HG03460 (cell line): Measurements from ENCODE around the gene BAIAP2.
"Not testable (repeated sequence)": the region's sequence is repeated elsewhere in the genome, so short reads cannot be mapped to it uniquely, and the experiment has no call there.

Experiments used
- ATAC-seq: cut with Tn5 transposase; IDR thresholded peaks from one replicate; pipeline ENCODE4 v1.9.1; 2021; ENCODE audit not compliant: unreplicated experiment

Gene BAIAP2

GRCh38 chr17:81154016-81154415 lies 119.1 kb downstream of the BAIAP2 start:
- ATAC-seq: not testable (repeated sequence)

GRCh38 chr17:81154961-81155360 lies 120.0 kb downstream of the BAIAP2 start:
- ATAC-seq: no peak

- ATAC-seq: no peak
These were observed 122.2 kb downstream of the BAIAP2 start for GRCh38 chr17:81156866-81157805.

GRCh38 chr17:81157848-81158687 lies 123.1 kb downstream of the BAIAP2 start:
- no peak for ATAC-seq

GRCh38 chr17:81158688-81159590 lies 124.0 kb downstream of the BAIAP2 start:
- no peak for ATAC-seq

GRCh38 chr17:81159611-81160265 lies 124.8 kb downstream of the BAIAP2 start:
- ATAC-seq: no peak

- no peak for ATAC-seq
These were observed 125.4 kb downstream of the BAIAP2 start for GRCh38 chr17:81160306-81160705.

GRCh38 chr17:81160747-81161453 lies 125.9 kb downstream of the BAIAP2 start:
- ATAC-seq: no peak

- ATAC-seq: no peak
These were observed 126.6 kb downstream of the BAIAP2 start for GRCh38 chr17:81161536-81161935.

- no peak for ATAC-seq
These were observed 127.0 kb downstream of the BAIAP2 start for GRCh38 chr17:81161972-81162371.

GRCh38 chr17:81162491-81162890 lies 127.5 kb downstream of the BAIAP2 start:
- ATAC-seq: no peak

- ATAC-seq: no peak
These were observed 128.2 kb downstream of the BAIAP2 start for GRCh38 chr17:81163051-81163695.

- ATAC-seq: no peak
These were observed 128.9 kb downstream of the BAIAP2 start for GRCh38 chr17:81163703-81164370.

- no peak for ATAC-seq
These were observed 129.7 kb downstream of the BAIAP2 start for GRCh38 chr17:81164371-81165245.

GRCh38 chr17:81165246-81166032 lies 130.5 kb downstream of the BAIAP2 start, which contains the start of gene PVALEF:
PVALEF (plus strand) TSS chr17:81165507; CDS start chr17:81181227, 15,720 bp downstream.
- ATAC-seq: no peak

GRCh38 chr17:81166033-81166492 lies 131.1 kb downstream of the BAIAP2 start, which contains the start of gene AATK:
AATK (minus strand) TSS chr17:81166221; CDS start chr17:81165992, 229 bp downstream.
- no peak for ATAC-seq
